ENCODE results near the gene SNX3.

SNX3 gene

DNA sequence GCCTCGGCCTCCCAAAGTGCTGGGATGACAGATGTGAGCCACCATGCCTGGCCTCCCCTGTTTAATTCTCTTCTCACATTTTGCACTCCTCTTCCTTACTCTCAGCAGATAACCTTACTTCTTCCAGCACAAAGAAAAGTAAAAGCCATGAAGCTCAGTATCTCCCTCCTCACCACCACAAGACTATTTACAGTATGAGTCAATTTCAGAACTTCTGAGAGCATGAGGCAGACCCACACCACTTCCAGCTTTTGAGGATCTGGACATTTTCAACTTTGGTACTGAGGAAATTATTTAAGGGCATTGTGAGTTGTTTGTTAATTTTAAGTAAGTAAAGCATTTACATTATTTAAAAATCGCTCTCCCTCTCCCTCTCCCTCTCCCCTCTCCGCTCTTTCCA, 8.0 kb upstream of the SNX3 start:
- no peak for ATAC-seq (ENCODE audit: insufficient read depth, low read depth)

DNA sequence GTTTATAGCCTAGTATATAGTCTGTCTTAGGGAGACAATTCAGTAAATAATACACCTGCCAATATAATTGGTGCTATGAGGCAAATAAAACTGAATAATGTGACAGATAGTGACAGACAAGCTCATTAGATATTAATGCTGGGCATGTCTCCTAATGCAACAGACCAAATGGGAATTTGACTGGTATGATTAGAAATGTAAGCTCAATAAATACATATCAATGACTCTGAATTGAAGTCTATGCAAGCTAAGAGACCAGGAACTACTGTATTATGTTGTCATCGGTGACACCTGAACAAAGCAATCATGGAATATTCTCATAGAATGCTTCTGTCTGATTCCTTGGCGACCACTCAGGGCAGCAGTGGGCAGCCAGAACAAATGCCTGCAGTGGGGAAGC, 2.5 kb upstream of the SNX3 start:
- Histone ChIP-seq H4K20me1 (ENCODE audit: insufficient read depth, low read length) (no peaks in the 10 kb centered on the region), H3K9me3 (ENCODE audit: insufficient read depth, low read length, severe bottlenecking) (no peaks in the 10 kb centered on the region), H3K27ac (ENCODE audit: low read length) (no peak overlapping the region), H3K4me3 (ENCODE audit: low read depth in 1 of 2, low read length in 2 of 2) (no peak overlapping the region), H3K27me3 (ENCODE audit: insufficient read depth, low read length, poor library complexity) (no peaks in the 10 kb centered on the region), H3K79me2 (ENCODE audit: insufficient read depth, low read length) (peaks cover 31% of the 10 kb centered on the region), H2AFZ (ENCODE audit: low read depth, low read length) (no peak overlapping the region), H3K4me1 (ENCODE audit: insufficient read depth, low read length) (peaks cover 28% of the 10 kb centered on the region), H3K9ac (ENCODE audit: low read depth, low read length) (no peak overlapping the region), H3K36me3 (ENCODE audit: insufficient read depth, low read length) (no peaks in the 10 kb centered on the region; the same call in 1 of the 2 replicates), H3K4me2 (ENCODE audit: insufficient read depth, low read length) (no peak overlapping the region)
- TF ChIP-seq, protein P1, sequence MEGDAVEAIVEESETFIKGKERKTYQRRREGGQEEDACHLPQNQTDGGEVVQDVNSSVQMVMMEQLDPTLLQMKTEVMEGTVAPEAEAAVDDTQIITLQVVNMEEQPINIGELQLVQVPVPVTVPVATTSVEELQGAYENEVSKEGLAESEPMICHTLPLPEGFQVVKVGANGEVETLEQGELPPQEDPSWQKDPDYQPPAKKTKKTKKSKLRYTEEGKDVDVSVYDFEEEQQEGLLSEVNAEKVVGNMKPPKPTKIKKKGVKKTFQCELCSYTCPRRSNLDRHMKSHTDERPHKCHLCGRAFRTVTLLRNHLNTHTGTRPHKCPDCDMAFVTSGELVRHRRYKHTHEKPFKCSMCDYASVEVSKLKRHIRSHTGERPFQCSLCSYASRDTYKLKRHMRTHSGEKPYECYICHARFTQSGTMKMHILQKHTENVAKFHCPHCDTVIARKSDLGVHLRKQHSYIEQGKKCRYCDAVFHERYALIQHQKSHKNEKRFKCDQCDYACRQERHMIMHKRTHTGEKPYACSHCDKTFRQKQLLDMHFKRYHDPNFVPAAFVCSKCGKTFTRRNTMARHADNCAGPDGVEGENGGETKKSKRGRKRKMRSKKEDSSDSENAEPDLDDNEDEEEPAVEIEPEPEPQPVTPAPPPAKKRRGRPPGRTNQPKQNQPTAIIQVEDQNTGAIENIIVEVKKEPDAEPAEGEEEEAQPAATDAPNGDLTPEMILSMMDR (IDR thresholded peaks at IDR 0.05; ENCODE audit: borderline replicate concordance, extremely low read depth, low read length, poor library complexity, severe bottlenecking), result no peak
- no peak for TF ChIP-seq EZH2 (IDR thresholded peaks at IDR 0.05; ENCODE audit: borderline replicate concordance, low read depth, low read length, severe bottlenecking)
- no peak for DNase-seq
- no peak for ATAC-seq (ENCODE audit: insufficient read depth, low read depth)

More for the DNA sequence above, 8.0 kb upstream of the SNX3 start:
- DNase-seq, result no peak
- Histone ChIP-seq H3K9me3 (ENCODE audit: insufficient read depth, low read length, severe bottlenecking) (no peaks in the 10 kb centered on the region), H3K4me1 (ENCODE audit: insufficient read depth, low read length) (no peaks in the 10 kb centered on the region), H3K36me3 (ENCODE audit: insufficient read depth, low read length) (no peaks in the 10 kb centered on the region), H3K27me3 (ENCODE audit: insufficient read depth, low read length, poor library complexity) (no peaks in the 10 kb centered on the region), H3K4me3 (ENCODE audit: low read depth in 1 of 2, low read length in 2 of 2) (no peak overlapping the region), H3K9ac (ENCODE audit: low read depth, low read length) (no peak overlapping the region), H4K20me1 (ENCODE audit: insufficient read depth, low read length) (no peaks in the 10 kb centered on the region), H3K79me2 (ENCODE audit: insufficient read depth, low read length) (no peaks in the 10 kb centered on the region), H2AFZ (ENCODE audit: low read depth, low read length) (no peak overlapping the region), H3K27ac (ENCODE audit: low read length) (no peak overlapping the region), H3K4me2 (ENCODE audit: insufficient read depth, low read length) (no peak overlapping the region)
- no peak for TF ChIP-seq EZH2 (IDR thresholded peaks at IDR 0.05; ENCODE audit: borderline replicate concordance, low read depth, low read length, severe bottlenecking)
- TF ChIP-seq, protein P1 (IDR thresholded peaks at IDR 0.05; ENCODE audit: borderline replicate concordance, extremely low read depth, low read length, poor library complexity, severe bottlenecking), result no peak

DNA sequence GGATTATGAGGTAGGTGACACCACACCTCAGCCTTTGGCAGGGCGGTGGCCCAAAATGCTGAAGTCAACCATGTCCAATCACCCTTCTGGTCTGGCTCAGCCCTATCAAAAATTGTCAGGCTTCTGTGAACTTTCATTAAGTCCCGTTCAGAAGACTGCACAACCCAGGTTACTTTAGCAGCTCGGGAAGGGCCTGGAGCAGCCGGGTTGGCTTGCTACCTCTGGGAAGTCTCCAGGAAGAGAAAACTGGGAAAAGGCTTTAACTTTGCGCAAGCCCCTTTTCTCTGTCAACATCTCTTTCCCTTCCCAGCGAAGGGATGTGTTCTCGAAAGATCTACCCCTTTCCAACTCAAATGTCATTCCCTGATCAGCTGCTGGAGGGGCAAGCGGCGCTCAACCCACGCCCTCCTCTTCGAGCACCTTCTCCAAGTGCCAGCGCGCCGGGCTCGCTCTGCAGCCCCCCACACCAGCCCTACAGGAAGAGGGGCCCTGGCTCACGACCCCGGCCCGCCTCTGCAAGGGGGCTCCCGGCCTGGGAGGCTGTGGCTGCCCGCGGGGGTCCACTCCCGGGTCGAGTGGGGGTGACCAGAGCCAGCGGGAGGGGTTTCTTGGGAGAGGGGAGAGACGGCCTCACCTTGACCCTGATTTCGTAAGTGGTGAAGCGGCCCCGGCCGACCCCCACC, 573 bp downstream of the SNX3 start:
- Histone ChIP-seq H4K20me1 (ENCODE audit: insufficient read depth, low read length) (peaks cover 3% of the 10 kb centered on the region; the same call in 1 of the 2 replicates), H3K79me2 (ENCODE audit: insufficient read depth, low read length) (peaks cover 62% of the 10 kb centered on the region), H3K4me2 (ENCODE audit: insufficient read depth, low read length) (peak overlapping the region; percentile 70), H3K27me3 (ENCODE audit: insufficient read depth, low read length, poor library complexity) (no peaks in the 10 kb centered on the region), H3K36me3 (ENCODE audit: insufficient read depth, low read length) (peaks cover 7% of the 10 kb centered on the region; the same call in 1 of the 2 replicates), H3K4me1 (ENCODE audit: insufficient read depth, low read length) (peaks cover 40% of the 10 kb centered on the region), H3K27ac (ENCODE audit: low read length) (peak overlapping the region; percentile 97), H3K4me3 (ENCODE audit: low read depth in 1 of 2, low read length in 2 of 2) (peak overlapping the region; percentile 66 to 78; a peak in 3 of 4 replicates), H2AFZ (ENCODE audit: low read depth, low read length) (peak overlapping the region; percentile 94), H3K9me3 (ENCODE audit: insufficient read depth, low read length, severe bottlenecking) (no peaks in the 10 kb centered on the region), H3K9ac (ENCODE audit: low read depth, low read length) (peak overlapping the region; percentile 86)
- peak; percentile 12 for DNase-seq
- no peak for TF ChIP-seq EZH2 (IDR thresholded peaks at IDR 0.05; ENCODE audit: borderline replicate concordance, low read depth, low read length, severe bottlenecking)
- TF ChIP-seq, protein P1 (IDR thresholded peaks at IDR 0.05; ENCODE audit: borderline replicate concordance, extremely low read depth, low read length, poor library complexity, severe bottlenecking), result no peak
- ATAC-seq (ENCODE audit: insufficient read depth, low read depth), result peak; percentile 28

Measured in DND-41 (cell line).